ENCODE measurements around the gene CPS1.

GRCh38 chr2:210523650-210524289 lies 32.6 kb upstream of the CPS1 start:
- TF ChIP-seq POLR2AphosphoS5 (IDR thresholded peaks at IDR 0.05; ENCODE audit: low read depth, low read length), result no peak
- no peak for TF ChIP-seq TAF1 (IDR thresholded peaks at IDR 0.05; ENCODE audit: borderline replicate concordance, insufficient read depth, low read length)

All from PFSK-1 (cell line).